Measurements from ENCODE around the gene SRP68. TPM values are rescaled to one million over a fixed set of nuclear protein-coding genes. Genes with fewer than 3 reads are reported as not detected.
"Not testable (repeated sequence)": the region's sequence is repeated elsewhere in the genome, so short reads cannot be mapped to it uniquely, and the experiment has no call there.

The SRP68 gene
- total RNA-seq, 6 experiments from 2014 or later, result 95.3 to 104 (median 100.0) TPM

- H3K9me3 Mint-ChIP-seq, result no peaks in the 10 kb centered on the region
- no peaks in the 10 kb centered on the region; the same call in 1 of the 2 replicates for H3K27me3 Mint-ChIP-seq (ENCODE audit: insufficient read depth)
- peaks cover 33% of the 10 kb centered on the region for H3K4me1 Mint-ChIP-seq (ENCODE audit: low read depth)
- peaks cover 61% of the 10 kb centered on the region for H3K36me3 Mint-ChIP-seq (ENCODE audit: low read depth)
- TF ChIP-seq CTCF (IDR thresholded peaks at IDR 0.05), result no peak
- H3K4me3 Mint-ChIP-seq, result no peak overlapping the region
- no peak overlapping the region for H3K27ac Mint-ChIP-seq
- no peak for DNase-seq
Measured at GRCh38 chr17:76049836-76050537, 22.3 kb downstream of the SRP68 start.

- Mint-ChIP-seq H3K36me3 (ENCODE audit: low read depth) (peaks cover 59% of the 10 kb centered on the region), H3K4me1 (ENCODE audit: low read depth) (peaks cover 31% of the 10 kb centered on the region), H3K9me3 (no peaks in the 10 kb centered on the region), H3K27me3 (ENCODE audit: insufficient read depth) (no peaks in the 10 kb centered on the region; the same call in 1 of the 2 replicates), H3K27ac (peak overlapping the region; percentile 71), H3K4me3 (no peak overlapping the region)
- no peak for TF ChIP-seq CTCF (IDR thresholded peaks at IDR 0.05)
- DNase-seq, result no peak
Measured at GRCh38 chr17:76049239-76049638, 23.1 kb downstream of the SRP68 start.

- Mint-ChIP-seq H3K9me3 (no peaks in the 10 kb centered on the region), H3K27ac (peak overlapping the region; percentile 71), H3K4me3 (no peak overlapping the region), H3K36me3 (ENCODE audit: low read depth) (peaks cover 59% of the 10 kb centered on the region), H3K27me3 (ENCODE audit: insufficient read depth) (no peaks in the 10 kb centered on the region; the same call in 1 of the 2 replicates), H3K4me1 (ENCODE audit: low read depth) (peaks cover 26% of the 10 kb centered on the region)
- no peak for TF ChIP-seq CTCF (IDR thresholded peaks at IDR 0.05)
- DNase-seq, result peak; percentile 19
Measured at GRCh38 chr17:76048711-76049110, 23.6 kb downstream of the SRP68 start.

GRCh38 chr17:76048025-76048605 is 24.2 kb downstream of the SRP68 start:
- peaks cover 56% of the 10 kb centered on the region for H3K36me3 Mint-ChIP-seq (ENCODE audit: low read depth)

GRCh38 chr17:76046064-76046463 is 26.3 kb downstream of the SRP68 start:
- no peak for TF ChIP-seq CTCF (IDR thresholded peaks at IDR 0.05)

More at GRCh38 chr17:76048025-76048605, 24.2 kb downstream of the SRP68 start:
- no peaks in the 10 kb centered on the region for H3K9me3 Mint-ChIP-seq
- H3K4me1 Mint-ChIP-seq (ENCODE audit: low read depth), result peaks cover 20% of the 10 kb centered on the region
- TF ChIP-seq CTCF (IDR thresholded peaks at IDR 0.05), result no peak
- no peak for DNase-seq
- no peak overlapping the region for H3K4me3 Mint-ChIP-seq
- H3K27ac Mint-ChIP-seq, result peak overlapping the region; percentile 6; the same call in 1 of the 2 replicates
- H3K27me3 Mint-ChIP-seq (ENCODE audit: insufficient read depth), result no peaks in the 10 kb centered on the region; the same call in 1 of the 2 replicates

GRCh38 chr17:76044475-76045007 is 27.8 kb downstream of the SRP68 start:
- peaks cover 15% of the 10 kb centered on the region for H3K4me1 Mint-ChIP-seq (ENCODE audit: low read depth)
- not testable (repeated sequence) for H3K4me3 Mint-ChIP-seq; DNase-seq; H3K9me3 Mint-ChIP-seq; H3K27me3 Mint-ChIP-seq (ENCODE audit: insufficient read depth); H3K27ac Mint-ChIP-seq
- peaks cover 39% of the 10 kb centered on the region for H3K36me3 Mint-ChIP-seq (ENCODE audit: low read depth)

More at GRCh38 chr17:76046064-76046463, 26.3 kb downstream of the SRP68 start:
- no peaks in the 10 kb centered on the region for H3K9me3 Mint-ChIP-seq
- DNase-seq, result no peak
- H3K4me1 Mint-ChIP-seq (ENCODE audit: low read depth), result peaks cover 15% of the 10 kb centered on the region
- H3K27ac Mint-ChIP-seq, result no peak overlapping the region
- peaks cover 51% of the 10 kb centered on the region for H3K36me3 Mint-ChIP-seq (ENCODE audit: low read depth)
- H3K27me3 Mint-ChIP-seq (ENCODE audit: insufficient read depth), result no peaks in the 10 kb centered on the region; the same call in 1 of the 2 replicates
- no peak overlapping the region for H3K4me3 Mint-ChIP-seq

- H3K27me3 Mint-ChIP-seq (ENCODE audit: insufficient read depth); H3K4me1 Mint-ChIP-seq (ENCODE audit: low read depth); H3K4me3 Mint-ChIP-seq; H3K27ac Mint-ChIP-seq; DNase-seq; H3K9me3 Mint-ChIP-seq: not testable (repeated sequence)
- peaks cover 39% of the 10 kb centered on the region for H3K36me3 Mint-ChIP-seq (ENCODE audit: low read depth)
Measured at GRCh38 chr17:76042868-76043267, 29.4 kb downstream of the SRP68 start.

Measured in HFFc6 (cell line).